ENCODE data around the gene HIVEP3. TPM values are rescaled to one million over a fixed set of nuclear protein-coding genes. Genes with fewer than 3 reads are reported as not detected.

Gene HIVEP3
- total and polyA plus RNA-seq, 5 experiments from 2014 or later: 5.5 to 9.8 (median 6.3) TPM

GRCh38 chr1:41638086-41639024 lies 280.4 kb downstream of the HIVEP3 start:
- Mint-ChIP-seq H3K4me1 (peaks cover 11 to 35% (median 25%) of the 10 kb centered on the region in 4 donors), H3K27me3 (no peaks in the 10 kb centered on the region)
- POLR2A ChIA-PET: no interaction called here

GRCh38 chr1:41637367-41637766 lies 281.4 kb downstream of the HIVEP3 start:
- Mint-ChIP-seq H3K36me3 (no peaks in the 10 kb centered on the region), H3K9me3 (no peaks in the 10 kb centered on the region), H3K4me3 (peak overlapping the region in 1 of 10 donors; percentile 40), H3K4me1 (peaks cover 11 to 39% (median 26%) of the 10 kb centered on the region in 4 donors), H3K27me3 (no peaks in the 10 kb centered on the region), H3K27ac (peak overlapping the region in 1 of 10 donors; percentile 6)
- POLR2A ChIA-PET: interaction anchor here (0.6 kb wide), 1 partner anchor 133 kb away, joined by 5 read pairs; no protein-coding TSS in a partner anchor
- DNase-seq (no peak), ATAC-seq (no peak)

More at GRCh38 chr1:41638086-41639024, 280.4 kb downstream of the HIVEP3 start:
- peak overlapping the region in 1 of 10 donors; percentile 11 for H3K4me3 Mint-ChIP-seq
- H3K36me3 Mint-ChIP-seq: no peaks in the 10 kb centered on the region
- H3K27ac Mint-ChIP-seq: peak overlapping the region in 6 of 10 donors; percentile 5 to 65 (median 21)
- no peak for DNase-seq
- ATAC-seq: no peak
- H3K9me3 Mint-ChIP-seq: no peaks in the 10 kb centered on the region

GRCh38 chr1:41633764-41634163 lies 285.0 kb downstream of the HIVEP3 start:
- no peak overlapping the region for H3K4me3 Mint-ChIP-seq

GRCh38 chr1:41632781-41633575 lies 285.7 kb downstream of the HIVEP3 start:
- ATAC-seq (no peak), DNase-seq (no peak)
- peaks cover 11 to 29% (median 18%) of the 10 kb centered on the region in 4 donors for H3K4me1 Mint-ChIP-seq
- H3K27ac Mint-ChIP-seq: peak overlapping the region in 2 of 10 donors; percentile 29 to 73
- H3K36me3 Mint-ChIP-seq: peaks cover 0 to 8% (median 4%) of the 10 kb centered on the region in 3 donors
- POLR2A ChIA-PET: no interaction called here
- H3K27me3 Mint-ChIP-seq: no peaks in the 10 kb centered on the region
- no peak overlapping the region for H3K4me3 Mint-ChIP-seq
- no peaks in the 10 kb centered on the region for H3K9me3 Mint-ChIP-seq

More at GRCh38 chr1:41633764-41634163, 285.0 kb downstream of the HIVEP3 start:
- POLR2A ChIA-PET: no interaction called here
- Mint-ChIP-seq H3K36me3 (peaks cover 0 to 4% (median 0%) of the 10 kb centered on the region in 3 donors), H3K4me1 (peaks cover 11 to 34% (median 22%) of the 10 kb centered on the region in 4 donors), H3K27me3 (no peaks in the 10 kb centered on the region), H3K27ac (peak overlapping the region in 1 of 10 donors; percentile 68), H3K9me3 (no peaks in the 10 kb centered on the region)
- ATAC-seq (no peak), DNase-seq (no peak)

GRCh38 chr1:41631971-41632370 lies 286.8 kb downstream of the HIVEP3 start:
- ATAC-seq (no peak), DNase-seq (no peak)
- no peaks in the 10 kb centered on the region for H3K27me3 Mint-ChIP-seq
- peak overlapping the region in 2 of 10 donors; percentile 36 to 58 for H3K27ac Mint-ChIP-seq
- POLR2A ChIA-PET: no interaction called here
- peaks cover 0 to 11% (median 5%) of the 10 kb centered on the region in 3 donors for H3K36me3 Mint-ChIP-seq
- no peaks in the 10 kb centered on the region for H3K9me3 Mint-ChIP-seq
- no peak overlapping the region for H3K4me3 Mint-ChIP-seq
- H3K4me1 Mint-ChIP-seq: peaks cover 6 to 21% (median 17%) of the 10 kb centered on the region in 4 donors

- no peak for DNase-seq
- POLR2A ChIA-PET: no interaction called here
- no peak overlapping the region for H3K4me3 Mint-ChIP-seq
- no peaks in the 10 kb centered on the region for H3K9me3 Mint-ChIP-seq
- no peaks in the 10 kb centered on the region for H3K27me3 Mint-ChIP-seq
- H3K36me3 Mint-ChIP-seq: peaks cover 0 to 11% (median 5%) of the 10 kb centered on the region in 3 donors
- no peak for ATAC-seq
- peaks cover 7 to 21% (median 15%) of the 10 kb centered on the region in 4 donors for H3K4me1 Mint-ChIP-seq
- H3K27ac Mint-ChIP-seq: no peak overlapping the region
Measured at GRCh38 chr1:41631154-41631553, 287.6 kb downstream of the HIVEP3 start.

GRCh38 chr1:41629571-41629970 lies 289.2 kb downstream of the HIVEP3 start:
- Mint-ChIP-seq H3K4me3 (no peak overlapping the region), H3K9me3 (no peaks in the 10 kb centered on the region), H3K27me3 (no peaks in the 10 kb centered on the region), H3K36me3 (peaks cover 0 to 11% (median 5%) of the 10 kb centered on the region in 3 donors), H3K4me1 (peaks cover 7 to 21% (median 19%) of the 10 kb centered on the region in 4 donors), H3K27ac (no peak overlapping the region)
- ATAC-seq (no peak), DNase-seq (no peak)
- POLR2A ChIA-PET: no interaction called here

GRCh38 chr1:41629141-41629540 lies 289.6 kb downstream of the HIVEP3 start:
- DNase-seq (no peak), ATAC-seq (no peak)
- Mint-ChIP-seq H3K4me1 (peaks cover 8 to 22% (median 20%) of the 10 kb centered on the region in 4 donors), H3K27me3 (no peaks in the 10 kb centered on the region), H3K27ac (no peak overlapping the region), H3K36me3 (peaks cover 0 to 11% (median 5%) of the 10 kb centered on the region in 3 donors), H3K9me3 (no peaks in the 10 kb centered on the region), H3K4me3 (no peak overlapping the region)
- POLR2A ChIA-PET: no interaction called here

GRCh38 chr1:41627491-41628280 lies 291.0 kb downstream of the HIVEP3 start:
- H3K4me1 Mint-ChIP-seq: peaks cover 9 to 29% (median 25%) of the 10 kb centered on the region in 4 donors
- POLR2A ChIA-PET: no interaction called here
- ATAC-seq (no peak), DNase-seq (no peak)
- peak overlapping the region in 2 of 10 donors; percentile 12 to 63 for H3K27ac Mint-ChIP-seq
- H3K36me3 Mint-ChIP-seq: peaks cover 0 to 11% (median 5%) of the 10 kb centered on the region in 3 donors
- no peaks in the 10 kb centered on the region for H3K9me3 Mint-ChIP-seq
- H3K4me3 Mint-ChIP-seq: peak overlapping the region in 1 of 10 donors; percentile 16
- H3K27me3 Mint-ChIP-seq: no peaks in the 10 kb centered on the region

GRCh38 chr1:41626616-41627375 lies 291.9 kb downstream of the HIVEP3 start:
- DNase-seq: no peak
- Mint-ChIP-seq H3K9me3 (no peaks in the 10 kb centered on the region), H3K4me1 (peaks cover 13 to 37% (median 30%) of the 10 kb centered on the region in 4 donors), H3K4me3 (no peak overlapping the region), H3K36me3 (peaks cover 0 to 11% (median 5%) of the 10 kb centered on the region in 3 donors), H3K27ac (peak overlapping the region in 1 of 10 donors; percentile 17), H3K27me3 (no peaks in the 10 kb centered on the region)
- no peak for ATAC-seq
- POLR2A ChIA-PET: interaction anchor here (0.8 kb wide), 1 partner anchor 29 kb away, joined by 3 read pairs; no protein-coding TSS in a partner anchor

GRCh38 chr1:41626146-41626545 lies 292.6 kb downstream of the HIVEP3 start:
- POLR2A ChIA-PET: interaction anchor here (0.8 kb wide), 1 partner anchor 30 kb away, joined by 3 read pairs; no protein-coding TSS in a partner anchor
- no peaks in the 10 kb centered on the region for H3K27me3 Mint-ChIP-seq
- no peak overlapping the region for H3K4me3 Mint-ChIP-seq
- peaks cover 15 to 40% (median 29%) of the 10 kb centered on the region in 4 donors for H3K4me1 Mint-ChIP-seq
- H3K36me3 Mint-ChIP-seq: peaks cover 0 to 11% (median 5%) of the 10 kb centered on the region in 3 donors
- H3K27ac Mint-ChIP-seq: peak overlapping the region in 1 of 10 donors; percentile 37
- no peaks in the 10 kb centered on the region for H3K9me3 Mint-ChIP-seq
- no peak for ATAC-seq
- no peak for DNase-seq

Measured in naive thymus-derived CD8-positive, alpha-beta T cell (primary cell).